Measurements from ENCODE around the gene RAE1. TPM values are rescaled to one million over a fixed set of nuclear protein-coding genes. Genes with fewer than 3 reads are reported as not detected.

RAE1 gene
- total RNA-seq, 1 experiment from 2014 or later, result 183 TPM

- Histone ChIP-seq H2AFZ (ENCODE audit: low read length) (peak overlapping the region; percentile 85), H3K9ac (ENCODE audit: low read length) (peak overlapping the region; percentile 71), H3K4me3 (ENCODE audit: low read length) (peak overlapping the region; percentile 58; the same call in 1 of the 2 replicates), H3K27me3 (ENCODE audit: low read length) (no peaks in the 10 kb centered on the region), H3K4me2 (ENCODE audit: low read length) (peak overlapping the region; percentile 81), H3K79me2 (ENCODE audit: low read length) (peaks cover 25% of the 10 kb centered on the region), H3K36me3 (ENCODE audit: low read depth, low read length) (peaks cover 5% of the 10 kb centered on the region; the same call in 1 of the 2 replicates), H3K9me2 (replicated peaks; ENCODE audit: low read length) (no peaks in the 10 kb centered on the region), H3K27ac (ENCODE audit: low read length) (0 out of 2 replicates have a peak overlapping the region, but pooled peaks have one; percentile 0), H4K20me1 (ENCODE audit: low read length) (peaks cover 8% of the 10 kb centered on the region; the same call in 1 of the 2 replicates), H3K4me1 (ENCODE audit: insufficient read depth, low read length) (peaks cover 33% of the 10 kb centered on the region), H3F3A (ENCODE audit: low read length, unreplicated experiment) (no peaks in the 10 kb centered on the region), H3K9me3 (ENCODE audit: low read length) (no peaks in the 10 kb centered on the region)
- DNase-seq (peak; percentile 89), ATAC-seq (peak; percentile 69)
- CTCF ChIA-PET, result interaction anchor here (0.6 kb wide), 2 partner anchors 59 to 110 kb away, joined by 6 to 8 read pairs; no protein-coding TSS in a partner anchor
- no TSS peak for BruUV-seq (replicated peaks)
- POLR2A ChIA-PET (ENCODE audit: unreplicated experiment), result no interaction called here
- TF ChIP-seq EZH2phosphoT487 (IDR thresholded peaks at IDR 0.05; ENCODE audit: borderline replicate concordance, low read length) (no peak), CTCF (conservative IDR thresholded peaks at IDR 0.05; ENCODE audit: low read depth, low read length) (peak; percentile 49; the same call in 1 of the 2 replicates)
- intact Hi-C loops (cut with micrococcal nuclease), result no loop called here
Observed at GRCh38 chr20:57388953-57389694, 38.1 kb downstream of the RAE1 start.

- ChIA-PET CTCF (no interaction called here), POLR2A (ENCODE audit: unreplicated experiment) (no interaction called here)
- peaks cover 8% of the 10 kb centered on the region; the same call in 1 of the 2 replicates for H4K20me1 ChIP-seq (ENCODE audit: low read length)
- no peaks in the 10 kb centered on the region for H3K27me3 ChIP-seq (ENCODE audit: low read length)
- H3K27ac ChIP-seq (ENCODE audit: low read length), result 0 out of 2 replicates have a peak overlapping the region, but pooled peaks have one; percentile 0
- BruUV-seq (replicated peaks), result no TSS peak
- DNase-seq (no peak), ATAC-seq (no peak)
- H3K9ac ChIP-seq (ENCODE audit: low read length), result peak overlapping the region; percentile 71
- H3K9me3 ChIP-seq (ENCODE audit: low read length), result no peaks in the 10 kb centered on the region
- H2AFZ ChIP-seq (ENCODE audit: low read length), result peak overlapping the region; percentile 85
- peaks cover 8% of the 10 kb centered on the region; the same call in 1 of the 2 replicates for H3K36me3 ChIP-seq (ENCODE audit: low read depth, low read length)
- no peak for TF ChIP-seq EZH2 (IDR thresholded peaks at IDR 0.05; ENCODE audit: low read length, unreplicated experiment)
- TF ChIP-seq EZH2phosphoT487 (IDR thresholded peaks at IDR 0.05; ENCODE audit: borderline replicate concordance, low read length), result no peak
- TF ChIP-seq CTCF (conservative IDR thresholded peaks at IDR 0.05; ENCODE audit: low read depth, low read length), result no peak
- H3K79me2 ChIP-seq (ENCODE audit: low read length), result peaks cover 33% of the 10 kb centered on the region
- no peaks in the 10 kb centered on the region for H3F3A ChIP-seq (ENCODE audit: low read length, unreplicated experiment)
- intact Hi-C loops (cut with micrococcal nuclease), result loop anchor here (5.0 kb wide), 1 partner anchor 47 kb away; no protein-coding TSS in a partner anchor
- H3K4me1 ChIP-seq (ENCODE audit: insufficient read depth, low read length), result peaks cover 33% of the 10 kb centered on the region
- no peaks in the 10 kb centered on the region for H3K9me2 ChIP-seq (replicated peaks; ENCODE audit: low read length)
- H3K4me3 ChIP-seq (ENCODE audit: low read length), result peak overlapping the region; percentile 58; the same call in 1 of the 2 replicates
- H3K4me2 ChIP-seq (ENCODE audit: low read length), result peak overlapping the region; percentile 81
Observed at GRCh38 chr20:57389695-57390603, 38.9 kb downstream of the RAE1 start.

Measured in PC-3 (cell line).